Fibroblast of villous mesenchyme (primary cell): ENCODE measurements around the gene CARD8. TPM values are rescaled to one million over a fixed set of nuclear protein-coding genes. Genes with fewer than 3 reads are reported as not detected.
A peak's percentile ranks its signal among the peaks of the same experiment; 100 is the strongest.

ENCODE experiments used
- DNase-seq: peaks from one replicate; pipeline ENCODE4 v3.0.0-alpha.2; 2010; ENCODE audit warnings: low read depth
- H3K4me3 ChIP-seq: 2 replicates; pipeline ENCODE4 v1.5.1; 2011; ENCODE audit warnings: low read depth, mild to moderate bottlenecking, low read length
- CTCF ChIP-seq: IDR thresholded peaks from 2 replicates; pipeline ENCODE4 v1.5.1; 2012; ENCODE audit warnings: low read depth, mild to moderate bottlenecking, low read length; ENCODE audit not compliant: insufficient read depth
- total RNA-seq: library from RNA; depleted of rRNA; stranded (reverse); fragments of >200 nt; gene quantifications from 2 replicates; pipeline ENCODE4 v1.2.3, GENCODE V29; 2012

Gene CARD8
- total RNA-seq, 1 donor, result 21.2 TPM

- no peak for TF ChIP-seq CTCF
- no peak overlapping the region for H3K4me3 ChIP-seq
- DNase-seq, result no peak
Observed at GRCh38 chr19:48258350-48258749, 2.6 kb upstream of the CARD8 start.

- peak overlapping the region; percentile 84 for H3K4me3 ChIP-seq
- DNase-seq, result no peak
- TF ChIP-seq CTCF, result no peak
Observed at GRCh38 chr19:48254529-48254970, 1.2 kb downstream of the CARD8 start.

GRCh38 chr19:48253999-48254398 is 1.7 kb downstream of the CARD8 start:
- TF ChIP-seq CTCF, result no peak
- no peak for DNase-seq
- no peak overlapping the region for H3K4me3 ChIP-seq

- DNase-seq, result no peak
Observed at GRCh38 chr19:48252609-48253008, 3.1 kb downstream of the CARD8 start.

GRCh38 chr19:48250290-48251025 is 5.3 kb downstream of the CARD8 start:
- no peak for TF ChIP-seq CTCF
- no peak for DNase-seq
- no peak overlapping the region for H3K4me3 ChIP-seq

More at GRCh38 chr19:48252609-48253008, 3.1 kb downstream of the CARD8 start:
- TF ChIP-seq CTCF, result no peak
- no peak overlapping the region for H3K4me3 ChIP-seq

- H3K4me3 ChIP-seq, result no peak overlapping the region
- no peak for DNase-seq
- TF ChIP-seq CTCF, result no peak
Observed at GRCh38 chr19:48249502-48250014, 6.2 kb downstream of the CARD8 start.
